Peyer's patch (tissue), 4 donors: ENCODE results near the gene ADAMTS15. TPM values are rescaled to one million over a fixed set of nuclear protein-coding genes. Genes with fewer than 3 reads are reported as not detected.

ENCODE experiments used
- DNase-seq, 3 donors: peaks; one replicate each; pipeline ENCODE4 v3.0.0-alpha.2; 2017 to 2019
- H3K27ac ChIP-seq, 4 donors: fragments of 200-600 bp; sonication (generic); one replicate each; pipeline ENCODE4 v1.5.1; 2016 to 2019
- H3K27me3 ChIP-seq, 2 donors: fragments of 200-600 bp; sonication (generic); one replicate each; pipeline ENCODE4 v1.5.1; 2019
- H3K36me3 ChIP-seq, 3 donors: fragments of 200-600 bp; sonication (generic); one replicate each; pipeline ENCODE4 v1.5.1; 2016 to 2019
- H3K4me1 ChIP-seq, 4 donors: fragments of 200-600 bp; sonication (generic); one replicate each; pipeline ENCODE4 v1.5.1; 2016 to 2019
- H3K4me3 ChIP-seq, 4 donors: fragments of 200-600 bp; sonication (generic); 1 replicate in 3 of 4; 2 replicates in 1 of 4; pipeline ENCODE4 v1.5.1; 2016 to 2019; ENCODE audit warnings: mild to moderate bottlenecking in 1 of 4
- H3K9me3 ChIP-seq, 4 donors: fragments of 200-600 bp; sonication (generic); one replicate each; pipeline ENCODE4 v1.5.1; 2016 to 2019; ENCODE audit warnings: mild to moderate bottlenecking in 1 of 4
- CTCF ChIP-seq, 6 experiments: fragments of 450-650 bp in 4 of 6; fragments of 200-600 bp in 2 of 6; sonication (generic) in 1 of 6; IDR thresholded peaks; one replicate each; pipeline ENCODE4 v1.5.1; 2017 to 2019; ENCODE audit warnings: antibody characterized with exemption in 6 of 6, mild to moderate bottlenecking in 3 of 6, moderate library complexity in 1 of 6
- POLR2A ChIP-seq, 2 donors: fragments of 450-650 bp; IDR thresholded peaks; one replicate each; pipeline ENCODE4 v1.5.1; 2017; ENCODE audit warnings: antibody characterized with exemption in 2 of 2, mild to moderate bottlenecking in 2 of 2, moderate library complexity in 2 of 2
- total RNA-seq, 4 donors: library from RNA; depleted of rRNA; stranded (reverse); fragments of >200 nt; gene quantifications; one replicate each; pipeline ENCODE4 v1.1.0, GENCODE V29; 2016

The ADAMTS15 gene
- total RNA-seq, 4 donors from 2014 or later, result 0.53 to 5.8 (median 2.6) TPM

- Histone ChIP-seq H3K9me3 (peaks cover 0 to 7% (median 3%) of the 10 kb centered on the region in 4 donors), H3K4me3 (no peak overlapping the region), H3K4me1 (peaks cover 0 to 12% (median 0%) of the 10 kb centered on the region in 4 donors), H3K36me3 (no peaks in the 10 kb centered on the region), H3K27ac (no peak overlapping the region), H3K27me3 (no peaks in the 10 kb centered on the region)
- TF ChIP-seq POLR2A (IDR thresholded peaks at IDR 0.05) (no peak), CTCF (IDR thresholded peaks at IDR 0.05) (no peak)
- DNase-seq, result no peak
Observed at GRCh38 chr11:130511765-130512164, 63.3 kb downstream of the ADAMTS15 start.

GRCh38 chr11:130512662-130513061 lies 64.2 kb downstream of the ADAMTS15 start:
- no peak overlapping the region for H3K27ac ChIP-seq
- no peaks in the 10 kb centered on the region for H3K27me3 ChIP-seq
- H3K36me3 ChIP-seq, result no peaks in the 10 kb centered on the region
- H3K9me3 ChIP-seq, result no peaks in the 10 kb centered on the region
- TF ChIP-seq POLR2A (IDR thresholded peaks at IDR 0.05) (no peak), CTCF (IDR thresholded peaks at IDR 0.05) (no peak)
- no peak overlapping the region for H3K4me3 ChIP-seq
- no peak for DNase-seq
- H3K4me1 ChIP-seq, result peaks cover 0 to 12% (median 0%) of the 10 kb centered on the region in 4 donors

- H3K4me3 ChIP-seq, result no peak overlapping the region
- no peak overlapping the region for H3K27ac ChIP-seq
- no peaks in the 10 kb centered on the region for H3K9me3 ChIP-seq
- TF ChIP-seq CTCF (IDR thresholded peaks at IDR 0.05) (no peak), POLR2A (IDR thresholded peaks at IDR 0.05) (no peak)
- no peaks in the 10 kb centered on the region for H3K27me3 ChIP-seq
- no peaks in the 10 kb centered on the region for H3K36me3 ChIP-seq
- peak in 1 of 3 donors; percentile 59 for DNase-seq
- H3K4me1 ChIP-seq, result peaks cover 0 to 12% (median 0%) of the 10 kb centered on the region in 4 donors
Observed at GRCh38 chr11:130513132-130513531, 64.7 kb downstream of the ADAMTS15 start.

- no peak for DNase-seq
- Histone ChIP-seq H3K27ac (no peak overlapping the region), H3K4me1 (peaks cover 0 to 12% (median 0%) of the 10 kb centered on the region in 4 donors), H3K9me3 (no peaks in the 10 kb centered on the region), H3K36me3 (no peaks in the 10 kb centered on the region), H3K4me3 (no peak overlapping the region), H3K27me3 (no peaks in the 10 kb centered on the region)
- TF ChIP-seq CTCF (IDR thresholded peaks at IDR 0.05) (no peak), POLR2A (IDR thresholded peaks at IDR 0.05) (no peak)
Observed at GRCh38 chr11:130514316-130514715, 65.9 kb downstream of the ADAMTS15 start.

GRCh38 chr11:130514851-130515250 lies 66.4 kb downstream of the ADAMTS15 start:
- H3K27me3 ChIP-seq, result no peaks in the 10 kb centered on the region
- H3K36me3 ChIP-seq, result no peaks in the 10 kb centered on the region
- H3K4me1 ChIP-seq, result peaks cover 0 to 12% (median 0%) of the 10 kb centered on the region in 4 donors
- H3K4me3 ChIP-seq, result no peak overlapping the region
- no peak for DNase-seq
- H3K9me3 ChIP-seq, result no peaks in the 10 kb centered on the region
- H3K27ac ChIP-seq, result no peak overlapping the region
- no peak for TF ChIP-seq CTCF (IDR thresholded peaks at IDR 0.05)
- no peak for TF ChIP-seq POLR2A (IDR thresholded peaks at IDR 0.05)
